ENCODE results near the gene SCCPDH.

DNA sequence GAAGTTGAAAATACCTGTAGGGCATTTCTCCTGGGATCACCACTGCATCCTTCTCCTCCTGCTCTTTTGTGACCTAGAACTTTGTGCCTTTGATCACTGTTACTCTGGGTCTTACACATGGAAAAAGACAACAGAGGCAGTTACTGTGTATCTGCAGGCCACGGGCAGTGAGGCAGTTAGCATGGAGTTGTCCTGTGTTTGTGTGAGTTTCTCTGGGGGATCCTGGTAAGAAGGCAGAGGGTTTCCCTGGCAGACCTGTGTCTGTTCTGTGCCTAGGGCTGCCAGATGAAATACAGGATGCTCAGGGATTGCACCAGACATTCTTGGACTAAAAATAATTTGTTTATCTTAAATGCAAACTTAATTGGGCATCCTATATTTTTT lies 44.4 kb upstream of the SCCPDH start:
- TF ChIP-seq POLR2AphosphoS5 (IDR thresholded peaks at IDR 0.05), result no peak
- TF ChIP-seq, protein P1, sequence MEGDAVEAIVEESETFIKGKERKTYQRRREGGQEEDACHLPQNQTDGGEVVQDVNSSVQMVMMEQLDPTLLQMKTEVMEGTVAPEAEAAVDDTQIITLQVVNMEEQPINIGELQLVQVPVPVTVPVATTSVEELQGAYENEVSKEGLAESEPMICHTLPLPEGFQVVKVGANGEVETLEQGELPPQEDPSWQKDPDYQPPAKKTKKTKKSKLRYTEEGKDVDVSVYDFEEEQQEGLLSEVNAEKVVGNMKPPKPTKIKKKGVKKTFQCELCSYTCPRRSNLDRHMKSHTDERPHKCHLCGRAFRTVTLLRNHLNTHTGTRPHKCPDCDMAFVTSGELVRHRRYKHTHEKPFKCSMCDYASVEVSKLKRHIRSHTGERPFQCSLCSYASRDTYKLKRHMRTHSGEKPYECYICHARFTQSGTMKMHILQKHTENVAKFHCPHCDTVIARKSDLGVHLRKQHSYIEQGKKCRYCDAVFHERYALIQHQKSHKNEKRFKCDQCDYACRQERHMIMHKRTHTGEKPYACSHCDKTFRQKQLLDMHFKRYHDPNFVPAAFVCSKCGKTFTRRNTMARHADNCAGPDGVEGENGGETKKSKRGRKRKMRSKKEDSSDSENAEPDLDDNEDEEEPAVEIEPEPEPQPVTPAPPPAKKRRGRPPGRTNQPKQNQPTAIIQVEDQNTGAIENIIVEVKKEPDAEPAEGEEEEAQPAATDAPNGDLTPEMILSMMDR (IDR thresholded peaks at IDR 0.05 in 8 of 11, conservative IDR thresholded peaks at IDR 0.05 in 3 of 11), result no peak
- no peak for TF ChIP-seq POLR2A (IDR thresholded peaks at IDR 0.05)
